Astrocyte (in vitro differentiated cells and primary cell): Measurements from ENCODE around the gene ZNF335. TPM values are rescaled to one million over a fixed set of nuclear protein-coding genes. Genes with fewer than 3 reads are reported as not detected.
"Not testable (repeated sequence)": the region's sequence is repeated elsewhere in the genome, so short reads cannot be mapped to it uniquely, and the experiment has no call there.

ENCODE experiments used
- DNase-seq: peaks from one replicate; pipeline ENCODE4 v3.0.0-alpha.2; 2010; ENCODE audit warnings: low read depth
- FAIRE-seq: peaks from 2 replicates; lab custom pipeline; 2011; peaks lifted over from hg19 to GRCh38; lab: Jason Lieb, UNC
- H2AFZ ChIP-seq: 2 replicates; pipeline ENCODE4 v1.6.0; 2012; ENCODE audit warnings: low read depth, low read length, inconsistent platforms
- H3K27ac ChIP-seq: 2 replicates; pipeline ENCODE4 v1.5.1; 2011; ENCODE audit warnings: low read depth, low read length, inconsistent platforms
- H3K27me3 ChIP-seq: 2 replicates; pipeline ENCODE4 v1.6.0; 2011; ENCODE audit warnings: low read length, inconsistent platforms; ENCODE audit not compliant: insufficient read depth
- H3K36me3 ChIP-seq: 2 replicates; pipeline ENCODE4 v1.5.1; 2011; ENCODE audit warnings: low read length, inconsistent platforms; ENCODE audit not compliant: insufficient read depth
- H3K4me1 ChIP-seq: 2 replicates; pipeline ENCODE4 v1.5.1; 2011; ENCODE audit warnings: low read length, inconsistent platforms; ENCODE audit not compliant: insufficient read depth
- H3K4me2 ChIP-seq: 2 replicates; pipeline ENCODE4 v1.6.0; 2012; ENCODE audit warnings: low read length, inconsistent platforms
- H3K4me3 ChIP-seq: 2 replicates; pipeline ENCODE4 v1.5.1; 2011; ENCODE audit warnings: low read depth, mild to moderate bottlenecking, low read length, inconsistent platforms; ENCODE audit not compliant: insufficient read depth
- H3K79me2 ChIP-seq: 2 replicates; pipeline ENCODE4 v1.6.0; 2012; ENCODE audit warnings: mild to moderate bottlenecking, low read length, inconsistent platforms; ENCODE audit not compliant: insufficient read depth
- H3K9ac ChIP-seq: 2 replicates; pipeline ENCODE4 v1.6.0; 2012; ENCODE audit warnings: mild to moderate bottlenecking, low read length, inconsistent platforms
- H3K9me3 ChIP-seq: 2 replicates; pipeline ENCODE4 v1.5.1; 2012; ENCODE audit warnings: low read depth, mild to moderate bottlenecking, low read length, inconsistent platforms; ENCODE audit not compliant: insufficient read depth
- H4K20me1 ChIP-seq: 2 replicates; pipeline ENCODE4 v1.6.0; 2012; ENCODE audit warnings: low read length, inconsistent platforms; ENCODE audit not compliant: insufficient read depth
- H3K27ac Mint-ChIP-seq: one replicate; pipeline ENCODE4 v1.8.0; 2021; ENCODE audit warnings: mild to moderate bottlenecking, mixed read lengths; ENCODE audit not compliant: unreplicated experiment
- H3K27me3 Mint-ChIP-seq: one replicate; pipeline ENCODE4 v1.8.0; 2021; ENCODE audit warnings: low read depth, mixed read lengths; ENCODE audit not compliant: unreplicated experiment
- H3K36me3 Mint-ChIP-seq: one replicate; pipeline ENCODE4 v1.8.0; 2021; ENCODE audit warnings: low read depth, mixed read lengths; ENCODE audit not compliant: unreplicated experiment
- H3K4me1 Mint-ChIP-seq: one replicate; pipeline ENCODE4 v1.8.0; 2021; ENCODE audit warnings: low read depth, mixed read lengths; ENCODE audit not compliant: unreplicated experiment
- H3K4me3 Mint-ChIP-seq: one replicate; pipeline ENCODE4 v1.8.0; 2021; ENCODE audit warnings: mild to moderate bottlenecking, moderate library complexity, mixed read lengths; ENCODE audit not compliant: unreplicated experiment
- H3K9me3 Mint-ChIP-seq: one replicate; pipeline ENCODE4 v1.8.0; 2021; ENCODE audit warnings: mild to moderate bottlenecking, mixed read lengths; ENCODE audit not compliant: unreplicated experiment
- EZH2 ChIP-seq: IDR thresholded peaks from 2 replicates; pipeline ENCODE4 v1.6.1; 2012; ENCODE audit warnings: mild to moderate bottlenecking, low read length, inconsistent platforms; ENCODE audit not compliant: insufficient read depth
- total RNA-seq: library from RNA; stranded (reverse); gene quantifications from 2 replicates; pipeline ENCODE4 v1.2.1, GENCODE V29; 2021
- TF ChIP-seq, protein P1 (sequence below): IDR thresholded peaks from 2 replicates; pipeline ENCODE4 v1.5.1; 2011; ENCODE audit warnings: low read depth, mild to moderate bottlenecking, inconsistent platforms, low read length, moderate library complexity; ENCODE audit not compliant: insufficient read depth

ZNF335 gene
- total RNA-seq, 1 donor from 2014 or later: 18.6 TPM

DNA sequence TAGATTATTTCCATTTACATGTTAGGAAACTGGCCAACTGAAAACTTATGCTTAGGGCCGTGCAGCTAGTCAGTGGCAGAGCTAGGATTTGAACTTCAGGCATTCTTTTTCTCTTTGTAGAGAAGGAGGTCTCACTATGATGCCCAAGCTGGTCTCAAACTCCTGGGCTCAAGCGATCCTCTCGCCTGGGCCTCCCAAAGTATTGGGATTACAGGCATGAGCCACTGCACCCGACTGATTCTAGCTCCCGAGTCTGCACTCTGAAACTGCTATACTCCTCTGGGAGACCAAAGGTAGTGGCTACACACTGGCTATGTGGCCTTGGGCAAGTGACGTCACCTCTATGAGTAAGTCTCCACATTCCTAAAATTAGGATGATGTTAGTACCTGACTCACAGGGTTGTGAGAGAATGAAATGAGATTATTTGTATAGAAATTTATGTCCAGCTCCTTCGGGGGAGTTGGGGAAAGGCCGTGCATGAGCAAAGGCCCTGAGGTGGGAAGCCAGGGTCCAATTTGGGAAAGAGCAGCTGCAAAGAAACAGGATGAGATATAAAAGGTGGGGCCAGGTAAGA is 66.4 kb downstream of the ZNF335 start:
- Histone ChIP-seq H3K4me2 (peak overlapping the region; percentile 26), H2AFZ (no peak overlapping the region), H3K36me3 (peaks cover 2% of the 10 kb centered on the region), H3K79me2 (peaks cover 2% of the 10 kb centered on the region), H3K27me3 (no peaks in the 10 kb centered on the region), H4K20me1 (peaks cover 3% of the 10 kb centered on the region), H3K4me3 (no peak overlapping the region), H3K9ac (peak overlapping the region; percentile 34), H3K4me1 (peaks cover 13% of the 10 kb centered on the region), H3K27ac (peak overlapping the region; percentile 58), H3K9me3 (no peaks in the 10 kb centered on the region)
- Mint-ChIP-seq H3K4me1 (peaks cover 8% of the 10 kb centered on the region), H3K4me3 (no peak overlapping the region), H3K27me3 (no peaks in the 10 kb centered on the region), H3K9me3 (peaks cover 10% of the 10 kb centered on the region), H3K36me3 (peaks cover 35% of the 10 kb centered on the region), H3K27ac (no peak overlapping the region)
- no peak for FAIRE-seq
- DNase-seq: peak; percentile 84
- no peak for TF ChIP-seq EZH2

DNA sequence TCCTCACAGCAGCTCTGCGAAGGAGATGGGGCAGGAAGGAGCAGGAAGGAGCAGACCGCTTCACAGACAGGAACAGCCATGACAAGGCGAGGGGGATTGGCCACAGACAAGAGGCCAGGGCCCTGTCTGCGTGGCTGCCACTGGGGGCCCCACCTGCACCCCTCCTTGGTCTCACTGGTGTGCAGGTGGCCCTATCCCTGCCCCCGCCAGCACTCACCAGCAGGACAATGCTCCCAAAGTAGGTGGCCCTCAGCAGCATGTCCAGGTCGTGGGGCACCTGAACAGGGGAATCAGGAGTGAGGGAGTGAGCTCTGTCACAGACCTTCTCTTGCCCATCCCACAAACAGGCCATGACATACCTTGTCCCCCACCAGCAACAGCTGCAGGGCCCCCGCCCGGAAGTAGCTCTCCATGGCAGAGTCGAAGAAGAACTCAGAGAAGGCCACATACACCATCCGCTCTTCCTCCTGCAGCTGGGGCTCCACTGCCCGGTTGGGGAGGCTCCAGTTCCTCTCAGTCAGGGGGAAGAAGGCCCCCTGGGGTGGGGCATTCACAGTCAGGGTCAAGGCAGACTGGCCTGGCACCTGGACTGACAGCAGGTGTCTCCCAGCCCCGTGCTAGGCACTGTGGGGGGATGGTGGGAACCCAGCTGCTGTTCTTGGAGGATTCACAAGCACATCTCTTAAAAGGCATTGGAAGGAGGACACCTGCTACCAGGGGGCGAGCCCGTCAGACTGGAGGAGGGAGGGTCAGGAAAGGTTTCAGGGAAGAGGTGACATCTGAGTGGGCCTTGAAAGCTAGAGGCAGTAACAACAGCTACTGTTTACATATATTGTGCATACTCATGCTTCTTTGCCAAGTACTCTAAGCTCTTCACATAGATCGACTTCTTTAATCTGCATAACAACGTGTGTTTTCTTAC is 67.2 kb downstream of the ZNF335 start:
- Histone ChIP-seq H2AFZ (no peak overlapping the region), H3K4me2 (peak overlapping the region; percentile 26), H3K36me3 (peaks cover 2% of the 10 kb centered on the region), H3K9ac (peak overlapping the region; percentile 34), H3K4me3 (no peak overlapping the region), H3K27me3 (no peaks in the 10 kb centered on the region), H3K79me2 (peaks cover 1% of the 10 kb centered on the region), H3K27ac (peak overlapping the region; percentile 58), H3K4me1 (peaks cover 13% of the 10 kb centered on the region), H3K9me3 (no peaks in the 10 kb centered on the region), H4K20me1 (peaks cover 3% of the 10 kb centered on the region)
- peaks cover 35% of the 10 kb centered on the region for H3K36me3 Mint-ChIP-seq
- no peak for DNase-seq
- TF ChIP-seq, protein P1, sequence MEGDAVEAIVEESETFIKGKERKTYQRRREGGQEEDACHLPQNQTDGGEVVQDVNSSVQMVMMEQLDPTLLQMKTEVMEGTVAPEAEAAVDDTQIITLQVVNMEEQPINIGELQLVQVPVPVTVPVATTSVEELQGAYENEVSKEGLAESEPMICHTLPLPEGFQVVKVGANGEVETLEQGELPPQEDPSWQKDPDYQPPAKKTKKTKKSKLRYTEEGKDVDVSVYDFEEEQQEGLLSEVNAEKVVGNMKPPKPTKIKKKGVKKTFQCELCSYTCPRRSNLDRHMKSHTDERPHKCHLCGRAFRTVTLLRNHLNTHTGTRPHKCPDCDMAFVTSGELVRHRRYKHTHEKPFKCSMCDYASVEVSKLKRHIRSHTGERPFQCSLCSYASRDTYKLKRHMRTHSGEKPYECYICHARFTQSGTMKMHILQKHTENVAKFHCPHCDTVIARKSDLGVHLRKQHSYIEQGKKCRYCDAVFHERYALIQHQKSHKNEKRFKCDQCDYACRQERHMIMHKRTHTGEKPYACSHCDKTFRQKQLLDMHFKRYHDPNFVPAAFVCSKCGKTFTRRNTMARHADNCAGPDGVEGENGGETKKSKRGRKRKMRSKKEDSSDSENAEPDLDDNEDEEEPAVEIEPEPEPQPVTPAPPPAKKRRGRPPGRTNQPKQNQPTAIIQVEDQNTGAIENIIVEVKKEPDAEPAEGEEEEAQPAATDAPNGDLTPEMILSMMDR: no peak
- no peak for TF ChIP-seq EZH2
- H3K27me3 Mint-ChIP-seq: no peaks in the 10 kb centered on the region
- no peak for FAIRE-seq
- H3K4me3 Mint-ChIP-seq: no peak overlapping the region
- peaks cover 10% of the 10 kb centered on the region for H3K9me3 Mint-ChIP-seq
- H3K27ac Mint-ChIP-seq: no peak overlapping the region
- peaks cover 7% of the 10 kb centered on the region for H3K4me1 Mint-ChIP-seq

- Mint-ChIP-seq H3K36me3 (peaks cover 27% of the 10 kb centered on the region), H3K4me3 (no peak overlapping the region), H3K27me3 (no peaks in the 10 kb centered on the region), H3K9me3 (peaks cover 1% of the 10 kb centered on the region), H3K4me1 (peaks cover 3% of the 10 kb centered on the region), H3K27ac (no peak overlapping the region)
- no peak overlapping the region for H3K4me2 ChIP-seq
- H3K27me3 ChIP-seq: no peaks in the 10 kb centered on the region
- no peak overlapping the region for H3K4me3 ChIP-seq
- peaks cover 9% of the 10 kb centered on the region for H3K36me3 ChIP-seq
- H3K9ac ChIP-seq: no peak overlapping the region
- no peaks in the 10 kb centered on the region for H3K9me3 ChIP-seq
- TF ChIP-seq, protein P1: no peak
- TF ChIP-seq EZH2: no peak
- H2AFZ ChIP-seq: no peak overlapping the region
- H3K27ac ChIP-seq: no peak overlapping the region
- H3K4me1 ChIP-seq: peaks cover 13% of the 10 kb centered on the region
- no peak for FAIRE-seq
- no peaks in the 10 kb centered on the region for H3K79me2 ChIP-seq
- DNase-seq: no peak
- peaks cover 8% of the 10 kb centered on the region for H4K20me1 ChIP-seq
Observed at GRCh38 chr20:45902199-45902701, 69.8 kb downstream of the ZNF335 start.

DNA sequence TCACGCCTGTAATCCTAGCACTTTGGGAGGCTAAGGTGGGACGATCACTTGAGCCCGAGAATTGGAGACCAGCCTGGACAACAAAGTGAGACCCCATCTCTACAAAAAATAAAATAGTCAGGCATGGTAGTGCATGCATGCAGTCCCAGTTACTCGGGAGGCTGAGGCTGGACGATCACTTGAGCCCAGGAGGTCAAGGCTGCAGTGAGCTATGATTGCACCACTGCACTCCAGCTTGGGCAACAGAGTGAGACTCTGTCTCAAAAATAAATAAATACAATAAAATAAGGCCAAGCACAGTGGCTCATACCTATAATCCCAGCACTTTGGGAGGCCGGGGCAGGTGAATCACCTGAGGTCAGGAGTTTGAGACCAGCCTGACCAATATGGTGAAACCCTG is 70.7 kb downstream of the ZNF335 start:
- peaks cover 12% of the 10 kb centered on the region for H3K4me1 ChIP-seq
- peaks cover 31% of the 10 kb centered on the region for H3K36me3 Mint-ChIP-seq
- not testable (repeated sequence) for FAIRE-seq, H3K9ac ChIP-seq, H3K27ac ChIP-seq, H3K4me2 ChIP-seq, DNase-seq, H3K27me3 ChIP-seq, H2AFZ ChIP-seq, H3K36me3 ChIP-seq, H3K27ac Mint-ChIP-seq, H3K4me3 ChIP-seq, H3K4me1 Mint-ChIP-seq, H3K9me3 ChIP-seq, H4K20me1 ChIP-seq, H3K27me3 Mint-ChIP-seq, H3K9me3 Mint-ChIP-seq, H3K4me3 Mint-ChIP-seq, H3K79me2 ChIP-seq
